Liver (tissue), 9 donors: ENCODE data around the gene GALNT1. TPM values are rescaled to one million over a fixed set of nuclear protein-coding genes. Genes with fewer than 3 reads are reported as not detected.

Source experiments
- DNase-seq: peaks from one replicate; pipeline ENCODE4 v3.0.0-alpha.2; 2017; ENCODE audit warnings: low spot score
- H3K27ac ChIP-seq, 2 donors: one replicate each; pipeline ENCODE4 v1.7.0; 2013; ENCODE audit warnings: inconsistent platforms in 2 of 2, low read length in 2 of 2, control low read depth in 1 of 2, low read depth in 1 of 2, mild to moderate bottlenecking in 1 of 2
- H3K27me3 ChIP-seq, 4 donors: one replicate each; pipeline versions ENCODE4 v1.6.1 to v1.7.0; 2013; ENCODE audit warnings: low read length in 3 of 4, inconsistent platforms in 1 of 4, mild to moderate bottlenecking in 1 of 4, moderate library complexity in 1 of 4; ENCODE audit not compliant: control insufficient read depth in 4 of 4, insufficient read depth in 4 of 4
- H3K36me3 ChIP-seq, 4 donors: one replicate each; pipeline versions ENCODE4 v1.6.1 to v1.7.0; 2013; ENCODE audit warnings: low read length in 3 of 4, mild to moderate bottlenecking in 3 of 4, low read depth in 1 of 4, moderate library complexity in 1 of 4; ENCODE audit not compliant: control insufficient read depth in 4 of 4, insufficient read depth in 3 of 4
- H3K4me1 ChIP-seq, 4 donors: one replicate each; pipeline versions ENCODE4 v1.6.1 to v1.7.0; 2013; ENCODE audit warnings: low read length in 3 of 4, mild to moderate bottlenecking in 3 of 4, moderate library complexity in 1 of 4; ENCODE audit not compliant: control insufficient read depth in 4 of 4, insufficient read depth in 4 of 4
- H3K4me3 ChIP-seq, 3 donors: one replicate each; pipeline versions ENCODE4 v1.6.1 to v1.7.0; 2013; ENCODE audit warnings: low read length in 3 of 3, control low read depth in 1 of 3, low read depth in 1 of 3, mild to moderate bottlenecking in 1 of 3
- H3K9ac ChIP-seq, 2 donors: one replicate each; pipeline ENCODE4 v1.7.0; 2013; ENCODE audit warnings: low read length in 2 of 2, mild to moderate bottlenecking in 2 of 2, moderate library complexity in 2 of 2, control low read depth in 1 of 2, low read depth in 1 of 2
- H3K9me3 ChIP-seq, 4 donors: one replicate each; pipeline versions ENCODE4 v1.6.1 to v1.7.0; 2013; ENCODE audit warnings: low read length in 3 of 4; ENCODE audit not compliant: control insufficient read depth in 4 of 4
- ATF3 ChIP-seq: IDR thresholded peaks from 2 replicates; pipeline ENCODE4 v1.6.1; 2016; ENCODE audit warnings: antibody characterized with exemption
- CTCF ChIP-seq: fragments of 150-350 bp; IDR thresholded peaks from 2 replicates; pipeline ENCODE4 v1.5.1; 2017; ENCODE audit warnings: improper control_type of control experiment, low read depth, low read length; ENCODE audit not compliant: missing input control
- FOXA1 ChIP-seq: IDR thresholded peaks from 2 replicates; pipeline ENCODE4 v1.6.1; 2016; ENCODE audit warnings: antibody characterized with exemption
- FOXA2 ChIP-seq: IDR thresholded peaks from 2 replicates; pipeline ENCODE4 v1.6.1; 2016; ENCODE audit warnings: antibody characterized with exemption
- GABPA ChIP-seq, 2 donors: IDR thresholded peaks in 1 of 2; conservative IDR thresholded peaks in 1 of 2; 2 replicates each; pipeline ENCODE4 v1.6.1; 2016; ENCODE audit warnings: antibody characterized with exemption in 2 of 2, mild to moderate bottlenecking in 1 of 2, moderate library complexity in 1 of 2
- HNF4A ChIP-seq, 2 donors: conservative IDR thresholded peaks; 2 replicates each; pipeline ENCODE4 v1.6.1; 2016; ENCODE audit warnings: antibody characterized with exemption in 2 of 2, mild to moderate bottlenecking in 2 of 2
- HNF4G ChIP-seq: IDR thresholded peaks from 2 replicates; pipeline ENCODE4 v1.6.1; 2016; ENCODE audit warnings: antibody characterized with exemption
- JUND ChIP-seq, 2 donors: IDR thresholded peaks; 2 replicates each; pipeline ENCODE4 v1.6.1; 2016; ENCODE audit warnings: antibody characterized with exemption in 2 of 2
- MAX ChIP-seq: IDR thresholded peaks from 2 replicates; pipeline ENCODE4 v1.6.1; 2016; ENCODE audit warnings: antibody characterized with exemption
- REST ChIP-seq: IDR thresholded peaks from 2 replicates; pipeline ENCODE4 v1.6.1; 2016; ENCODE audit warnings: antibody characterized with exemption, mild to moderate bottlenecking
- TAF1 ChIP-seq: conservative IDR thresholded peaks from 2 replicates; pipeline ENCODE4 v1.6.1; 2016; ENCODE audit warnings: antibody characterized with exemption, mild to moderate bottlenecking
- YY1 ChIP-seq: IDR thresholded peaks from 2 replicates; pipeline ENCODE4 v1.6.1; 2016; ENCODE audit warnings: antibody characterized with exemption, mild to moderate bottlenecking
- ZBTB33 ChIP-seq: IDR thresholded peaks from 2 replicates; pipeline ENCODE4 v1.6.1; 2016; ENCODE audit warnings: antibody characterized with exemption
- WGBS: extraction: QIAGEN DNeasy Blood & Tissue Kit; methylation state at CpG from one replicate; pipeline ENCODE4 v1.1.7; 2013; 5-methylcytosine and 5-hydroxymethylcytosine counted together
- polyA plus RNA-seq, 2 donors: library from polyadenylated mRNA; stranded (reverse) in 1 of 2; unstranded in 1 of 2; fragments of 200-250 nt in 1 of 2; fragments of >200 nt in 1 of 2; fragmentation: Nextera tagmentation in 1 of 2; extraction: Ambion mirVana in 1 of 2; gene quantifications; one replicate each; pipeline versions ENCODE4 v1.2.1 to v1.2.3, GENCODE V29; 2013 to 2015
- total RNA-seq, 2 donors: library from RNA; depleted of rRNA; stranded (reverse); fragments of >200 nt; gene quantifications; one replicate each; pipeline ENCODE4 v1.2.3, GENCODE V29; 2014
- donor health status: healthy.
- donor health status: healthy.
- donor health status: healthy.
- donor health status: healthy.
- donor health status: healthy.

Gene GALNT1
- total and polyA plus RNA-seq, 4 donors = 13.9 to 42.2 (median 26.5) TPM

GRCh38 chr18:35753306-35753910, 171.9 kb downstream of the GALNT1 start:
- Histone ChIP-seq H3K27me3 (no peaks in the 10 kb centered on the region), H3K4me1 (no peaks in the 10 kb centered on the region), H3K9me3 (no peaks in the 10 kb centered on the region), H3K36me3 (no peaks in the 10 kb centered on the region), H3K27ac (no peak overlapping the region), H3K9ac (no peak overlapping the region), H3K4me3 (no peak overlapping the region)
- DNase-seq = no peak
- TF ChIP-seq YY1 (no peak), HNF4G (no peak), REST (no peak), ATF3 (no peak), HNF4A (conservative IDR thresholded peaks at IDR 0.05) (no peak), FOXA2 (no peak), CTCF (no peak), GABPA (IDR thresholded peaks at IDR 0.05 in 1 of 2, conservative IDR thresholded peaks at IDR 0.05 in 1 of 2) (no peak), JUND (IDR thresholded peaks at IDR 0.05) (no peak), TAF1 (no peak)
- WGBS = 88% methylated on average over 5 of the region's 5 CpGs

GRCh38 chr18:35754464-35754863, 172.9 kb downstream of the GALNT1 start:
- WGBS = 65% methylated on average over 4 of the region's 4 CpGs
- Histone ChIP-seq H3K9me3 (no peaks in the 10 kb centered on the region), H3K36me3 (no peaks in the 10 kb centered on the region), H3K4me1 (no peaks in the 10 kb centered on the region), H3K9ac (no peak overlapping the region), H3K27ac (no peak overlapping the region), H3K4me3 (no peak overlapping the region), H3K27me3 (no peaks in the 10 kb centered on the region)
- TF ChIP-seq YY1 (no peak), MAX (no peak), CTCF (no peak), TAF1 (no peak), REST (no peak), ZBTB33 (no peak), FOXA1 (no peak)
- DNase-seq = no peak
